K562 (cell line): Measurements from ENCODE around the gene KAT6B. TPM values are rescaled to one million over a fixed set of nuclear protein-coding genes. Genes with fewer than 3 reads are reported as not detected.

Experiments
- ATAC-seq: fragments of 200-7000 bp; cut with Tn5 transposase; 3 replicates; pipeline ENCODE4 v1.9.1; 2020; ENCODE audit warnings: moderate library complexity
- BruUV-seq: library from RNA; stranded (reverse); fragments of 400-500 nt; replicated peaks from 2 replicates; lab custom pipeline; 2021; lab: Mats Ljungman, UMichigan
- CTCF ChIA-PET: fragments of 300-600 bp; formaldehyde crosslinking; extraction: SDS; loops from one replicate; lab custom pipeline; 2021; ENCODE audit warnings: low intra/inter-chr PET ratio; lab: Yijun Ruan, JAX
- POLR2A ChIA-PET: fragments of 300-600, 350-650 bp; sonication (Branson Sonifier 250); formaldehyde crosslinking; extraction: SDS; loops from one replicate; lab custom pipeline; 2021; ENCODE audit warnings: antibody characterized with exemption, inconsistent platforms; lab: Yijun Ruan, JAX
- DNase-seq, 4 experiments: peaks; one replicate each; pipeline versions ENCODE4 v3.0.0 to v3.0.0-alpha.2; 2011 to 2018; ENCODE audit warnings: low spot score in 3 of 4, mixed read lengths in 3 of 4; ENCODE audit errors: extremely low read depth in 1 of 4
- FAIRE-seq: peaks from 2 replicates; lab custom pipeline; 2011; peaks lifted over from hg19 to GRCh38; lab: Jason Lieb, UNC
- H2AFZ ChIP-seq: 2 replicates; pipeline ENCODE4 v1.6.0; 2011; ENCODE audit warnings: low read depth, low read length, control low read depth, inconsistent platforms
- H3K27ac ChIP-seq: fragments of 200-600 bp; 3 replicates; pipeline ENCODE4 v1.8.0; 2011; ENCODE audit warnings: low read depth, mild to moderate bottlenecking, control low read depth, inconsistent platforms, low read length, moderate library complexity, mixed read lengths; ENCODE audit errors: extremely low read depth
- H3K27me3 ChIP-seq, 2 experiments: fragments of 300-600 bp in 1 of 2; 2 replicates in 1 of 2; 3 replicates in 1 of 2; pipeline versions ENCODE4 v1.6.0 to v1.8.0; 2011; ENCODE audit warnings: inconsistent platforms in 2 of 2, low read length in 2 of 2, mild to moderate bottlenecking in 1 of 2, mixed read lengths in 1 of 2, moderate library complexity in 1 of 2; ENCODE audit not compliant: control insufficient read depth in 2 of 2, insufficient read depth in 2 of 2
- H3K36me3 ChIP-seq: fragments of 300-600 bp; 3 replicates; pipeline ENCODE4 v1.8.0; 2011; ENCODE audit warnings: mild to moderate bottlenecking, low read length, inconsistent platforms; ENCODE audit not compliant: control insufficient read depth, insufficient read depth
- H3K4me1 ChIP-seq, 2 experiments: fragments of 200-600 bp in 1 of 2; replicated peaks in 1 of 2; 2 replicates in 1 of 2; 3 replicates in 1 of 2; pipeline versions ENCODE4 v1.5.1 to v1.8.0; 2011; ENCODE audit warnings: inconsistent platforms in 2 of 2, low read length in 2 of 2, mild to moderate bottlenecking in 1 of 2, mixed read lengths in 1 of 2, moderate library complexity in 1 of 2; ENCODE audit not compliant: control insufficient read depth in 2 of 2, insufficient read depth in 2 of 2
- H3K4me2 ChIP-seq: 2 replicates; pipeline ENCODE4 v1.6.1; 2011; ENCODE audit warnings: low read length, control low read depth, inconsistent platforms, mixed read lengths; ENCODE audit not compliant: insufficient read depth
- H3K4me3 ChIP-seq: fragments of 200-600 bp; sonication (generic), shearing (Covaris generic); 2 replicates; pipeline ENCODE4 v1.5.1; 2016; ENCODE audit warnings: control low read depth, inconsistent platforms
- H3K79me2 ChIP-seq: fragments of 200-600 bp; 3 replicates; pipeline ENCODE4 v1.8.0; 2011; ENCODE audit warnings: low read length, inconsistent platforms; ENCODE audit not compliant: control insufficient read depth, insufficient read depth
- H3K9ac ChIP-seq, 2 experiments: 2 replicates each; pipeline versions ENCODE4 v1.6.0 to v1.6.1; 2011; ENCODE audit warnings: low read depth in 2 of 2, low read length in 2 of 2, control low read depth in 1 of 2, inconsistent platforms in 1 of 2, mild to moderate bottlenecking in 1 of 2, mixed read lengths in 1 of 2; ENCODE audit not compliant: insufficient read depth in 1 of 2
- H3K9me1 ChIP-seq: one replicate; pipeline ENCODE4 v1.6.0; 2011; ENCODE audit warnings: inconsistent platforms, mild to moderate bottlenecking, low read length, moderate library complexity; ENCODE audit not compliant: control insufficient read depth, insufficient read depth
- H3K9me3 ChIP-seq: replicated peaks from 2 replicates; pipeline ENCODE4 v1.5.1; 2011; ENCODE audit warnings: low read depth, low read length, inconsistent platforms; ENCODE audit not compliant: control insufficient read depth, insufficient read depth
- H4K20me1 ChIP-seq: replicated peaks from 2 replicates; pipeline ENCODE4 v1.6.1; 2011; ENCODE audit warnings: low read length, inconsistent platforms, mixed read lengths; ENCODE audit not compliant: control insufficient read depth, insufficient read depth
- ARNT ChIP-seq, 2 experiments: fragments of 450-650 bp; IDR thresholded peaks; 2 replicates each; pipeline ENCODE4 v1.6.1; 2016; ENCODE audit warnings: mild to moderate bottlenecking in 1 of 2
- HNRNPK ChIP-seq: fragments of 200-400 bp; formaldehyde crosslinking; IDR thresholded peaks from one replicate; pipeline ENCODE4 v1.6.1; 2018; ENCODE audit warnings: mild to moderate bottlenecking, low read depth, low read length; ENCODE audit not compliant: poor library complexity, severe bottlenecking
- NFIX ChIP-seq: fragments of 250-450 bp; sonication (Bioruptor Pico); IDR thresholded peaks from 2 replicates; pipeline ENCODE4 v1.4.0; 2020; ENCODE audit warnings: low read depth, mild to moderate bottlenecking, moderate library complexity
- NR4A1 ChIP-seq, 2 experiments: fragments of 250-450 bp in 1 of 2; fragments of 450-650 bp in 1 of 2; sonication (Bioruptor Pico) in 1 of 2; IDR thresholded peaks; 2 replicates each; pipeline versions ENCODE4 v1.4.0 to v1.6.1; 2016 to 2020; ENCODE audit warnings: mild to moderate bottlenecking in 2 of 2, missing compliant biosample characterization in 1 of 2, missing genetic modification characterization in 1 of 2, moderate library complexity in 1 of 2
- SMARCE1 ChIP-seq: fragments of 450-650 bp; IDR thresholded peaks from 2 replicates; pipeline ENCODE4 v1.7.1; 2016; ENCODE audit warnings: mild to moderate bottlenecking
- ZNF12 ChIP-seq: sonication (generic); formaldehyde crosslinking; IDR thresholded peaks from 2 replicates; pipeline ENCODE4 v1.4.0; 2020; ENCODE audit warnings: mild to moderate bottlenecking, missing genetic modification reagents
- ZNF445 ChIP-seq: fragments of 250-450 bp; sonication (Bioruptor Pico); IDR thresholded peaks from 2 replicates; pipeline ENCODE4 v1.4.0; 2020; ENCODE audit warnings: low read depth, mild to moderate bottlenecking, moderate library complexity
- WGBS: fragments of 100-300 bp; shearing (Covaris generic); methylation state at CpG from one replicate; pipeline ENCODE4 v1.1.6; 2016; ENCODE audit warnings: low coverage, mixed read lengths; ENCODE audit not compliant: insufficient coverage; ENCODE audit errors: missing lambda C conversion rate; 5-methylcytosine and 5-hydroxymethylcytosine counted together
- in situ Hi-C: fragments of 300-500 bp; cut with MboI; formaldehyde crosslinking; loops from 4 replicates; pipeline ENCODE4 v1.15.0; 2018; ENCODE audit warnings: inconsistent platforms, mixed read lengths
- intact Hi-C: fragments of 100-400 bp; cut with micrococcal nuclease; formaldehyde crosslinking; loops from 2 replicates; pipeline ENCODE4 v1.14.2; 2022
- polyA plus RNA-seq, 8 experiments: library from polyadenylated mRNA; depleted of rRNA in 4 of 8; stranded (reverse) in 5 of 8; unstranded in 3 of 8; fragments of >200 nt; fragmentation: Nextera tagmentation in 2 of 8; fragmentation: Illumina TruSeq in 1 of 8; extraction: Ambion mirVana in 2 of 8; extraction: Trizol in 1 of 8; gene quantifications; 2 replicates each; pipeline versions ENCODE4 v1.2.1 to v1.2.3, GENCODE V29; 2011 to 2014; ENCODE audit warnings: inconsistent platforms in 1 of 8, missing spikeins in 1 of 8
- total RNA-seq, 7 experiments: library from RNA; depleted of rRNA in 6 of 7; stranded (reverse); fragments of >200 nt in 6 of 7; fragmentation: Illumina TruSeq in 2 of 7; extraction: Trizol in 2 of 7; gene quantifications; 2 replicates each; pipeline versions ENCODE4 v1.2.1 to v1.2.3, GENCODE V29; 2011 to 2021; ENCODE audit warnings: low replicate concordance in 1 of 7
- TF ChIP-seq, protein P1 (sequence below): fragments of 450-650 bp; IDR thresholded peaks from 2 replicates; pipeline ENCODE4 v1.6.1; 2017; ENCODE audit warnings: antibody characterized with exemption
- TF ChIP-seq, protein P2 (sequence below): sonication (generic); formaldehyde crosslinking; IDR thresholded peaks from 2 replicates; pipeline ENCODE4 v1.9.0; 2022; ENCODE audit warnings: mild to moderate bottlenecking, missing genetic modification reagents

The KAT6B gene
- total and polyA plus RNA-seq, 9 of the 15 experiments (the other 6 are each of a cell fraction or from before 2014, with no cell fraction given) = 1.4 to 9.2 (median 6.8) TPM

DNA sequence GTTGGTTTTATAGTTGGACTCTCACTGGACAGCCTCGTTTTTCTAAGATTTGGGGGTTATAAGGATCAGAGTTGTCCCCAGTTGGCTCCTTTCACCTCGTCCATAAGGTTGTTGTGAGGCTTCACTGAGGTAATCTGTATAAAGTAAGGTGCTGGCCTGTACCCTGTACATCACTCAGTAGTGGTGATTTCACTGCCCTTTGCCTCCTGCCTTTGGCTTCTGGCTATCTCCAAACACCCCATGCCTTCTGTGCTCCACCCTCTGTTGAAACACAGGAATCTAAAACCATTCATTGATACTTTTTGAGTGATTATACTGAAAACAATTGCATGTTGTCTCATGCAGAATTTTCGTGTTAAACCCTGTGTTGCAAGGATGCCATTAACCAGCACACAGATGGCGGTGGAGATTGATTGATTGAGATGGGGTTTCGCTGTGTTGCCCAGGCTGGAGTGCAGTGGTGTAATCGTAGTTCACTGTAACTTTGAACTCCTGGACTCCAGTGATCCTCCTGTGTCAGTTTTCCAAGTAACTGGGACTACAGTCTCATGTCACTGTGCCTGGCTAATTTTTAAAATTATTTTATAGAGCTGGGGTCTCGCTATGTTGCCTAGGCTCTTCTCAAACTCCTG, 55.0 kb downstream of the KAT6B start:
- 10% methylated on average over 7 of the region's 7 CpGs for WGBS
- Histone ChIP-seq H3K9me3 (no peaks in the 10 kb centered on the region), H3K79me2 (no peaks in the 10 kb centered on the region), H3K4me3 (no peak overlapping the region), H3K4me2 (no peak overlapping the region), H3K9ac (no peak overlapping the region), H3K4me1 (no peaks in the 10 kb centered on the region), H3K27ac (no peak overlapping the region), H4K20me1 (peaks cover 20% of the 10 kb centered on the region), H3K27me3 (peaks cover 3 to 10% of the 10 kb centered on the region in 2 experiments; a peak in 3 of 5 replicates), H3K9me1 (peaks cover 2% of the 10 kb centered on the region), H3K36me3 (no peaks in the 10 kb centered on the region), H2AFZ (no peak overlapping the region)
- CTCF ChIA-PET = no interaction called here
- no TSS peak for BruUV-seq
- TF ChIP-seq NFIX (CRISPR knock-in tag) (no peak), NR4A1 (CRISPR knock-in tag; IDR thresholded peaks at IDR 0.05) (no peak), NR4A1 (tag; IDR thresholded peaks at IDR 0.05) (no peak), ARNT (IDR thresholded peaks at IDR 0.05) (no peak), ZNF445 (no peak), SMARCE1 (no peak), ZNF12 (CRISPR knock-in tag) (no peak), HNRNPK (no peak)
- TF ChIP-seq, protein P1, sequence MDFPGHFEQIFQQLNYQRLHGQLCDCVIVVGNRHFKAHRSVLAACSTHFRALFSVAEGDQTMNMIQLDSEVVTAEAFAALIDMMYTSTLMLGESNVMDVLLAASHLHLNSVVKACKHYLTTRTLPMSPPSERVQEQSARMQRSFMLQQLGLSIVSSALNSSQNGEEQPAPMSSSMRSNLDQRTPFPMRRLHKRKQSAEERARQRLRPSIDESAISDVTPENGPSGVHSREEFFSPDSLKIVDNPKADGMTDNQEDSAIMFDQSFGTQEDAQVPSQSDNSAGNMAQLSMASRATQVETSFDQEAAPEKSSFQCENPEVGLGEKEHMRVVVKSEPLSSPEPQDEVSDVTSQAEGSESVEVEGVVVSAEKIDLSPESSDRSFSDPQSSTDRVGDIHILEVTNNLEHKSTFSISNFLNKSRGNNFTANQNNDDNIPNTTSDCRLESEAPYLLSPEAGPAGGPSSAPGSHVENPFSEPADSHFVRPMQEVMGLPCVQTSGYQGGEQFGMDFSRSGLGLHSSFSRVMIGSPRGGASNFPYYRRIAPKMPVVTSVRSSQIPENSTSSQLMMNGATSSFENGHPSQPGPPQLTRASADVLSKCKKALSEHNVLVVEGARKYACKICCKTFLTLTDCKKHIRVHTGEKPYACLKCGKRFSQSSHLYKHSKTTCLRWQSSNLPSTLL = no peak
- TF ChIP-seq, protein P2, sequence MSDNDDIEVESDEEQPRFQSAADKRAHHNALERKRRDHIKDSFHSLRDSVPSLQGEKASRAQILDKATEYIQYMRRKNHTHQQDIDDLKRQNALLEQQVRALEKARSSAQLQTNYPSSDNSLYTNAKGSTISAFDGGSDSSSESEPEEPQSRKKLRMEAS (CRISPR knock-in tag) = no peak
- DNase-seq (no peak), FAIRE-seq (peak; percentile 6), ATAC-seq (no peak; the same call in 2 of the 3 replicates)
- intact Hi-C loops (no loop called here), in situ Hi-C loops (no loop called here)
- POLR2A ChIA-PET = interaction anchor here (0.7 kb wide), 1 partner anchor 9 kb away, joined by 4 read pairs; no protein-coding TSS in a partner anchor
